PFSK-1 (cell line): ENCODE results near the gene POLR3G.

Experiments
- FOXP2 ChIP-seq: optimal IDR thresholded peaks from 2 replicates; pipeline ENCODE3; 2011; ENCODE audit warnings: borderline replicate concordance, control low read depth, inconsistent platforms; ENCODE audit not compliant: insufficient read depth; ENCODE audit errors: extremely low read length, extremely low read depth
- POLR2AphosphoS5 ChIP-seq: IDR thresholded peaks from 2 replicates; pipeline ENCODE4 v1.6.1; 2012; ENCODE audit warnings: low read depth, mild to moderate bottlenecking, control low read depth, low read length, moderate library complexity
- SIN3A ChIP-seq: IDR thresholded peaks from 2 replicates; pipeline ENCODE4 v1.6.1; 2012; ENCODE audit warnings: mild to moderate bottlenecking, low read length, moderate library complexity, borderline replicate concordance; ENCODE audit not compliant: insufficient read depth
- TAF1 ChIP-seq: IDR thresholded peaks from 2 replicates; pipeline ENCODE4 v1.6.1; 2012; ENCODE audit warnings: low read length, control low read depth, borderline replicate concordance; ENCODE audit not compliant: insufficient read depth
- TF ChIP-seq, protein P1 (sequence below), 2 experiments: IDR thresholded peaks; 2 replicates each; pipeline versions ENCODE4 v1.6.1 to v1.8.0; 2011 to 2012; ENCODE audit warnings: low read depth in 2 of 2, low read length in 2 of 2, control low read depth in 1 of 2, inconsistent platforms in 1 of 2, mild to moderate bottlenecking in 1 of 2, moderate library complexity in 1 of 2; ENCODE audit not compliant: insufficient read depth in 1 of 2

DNA sequence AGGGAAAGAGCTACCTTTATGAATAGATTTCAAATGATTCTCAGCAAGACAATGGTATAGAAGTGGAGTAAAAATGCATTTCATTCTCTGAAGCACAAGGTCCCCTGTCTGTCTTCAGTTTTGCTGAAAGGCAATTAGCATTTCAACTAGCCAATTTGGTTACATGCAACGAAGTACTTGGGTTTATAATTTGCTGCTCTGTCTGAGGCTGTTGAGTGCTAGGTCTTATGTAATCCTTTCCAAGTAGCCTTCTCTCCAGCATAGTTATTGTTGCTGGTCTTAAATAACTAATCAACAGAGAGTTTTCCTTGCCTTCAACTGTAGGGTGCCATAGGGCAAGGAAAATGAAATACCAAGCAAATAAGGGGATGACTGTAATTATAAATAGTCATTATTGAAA is 88.4 kb downstream of the POLR3G start:
- TF ChIP-seq FOXP2 (no peak), POLR2AphosphoS5 (no peak), TAF1 (no peak), SIN3A (no peak)
- TF ChIP-seq, protein P1, sequence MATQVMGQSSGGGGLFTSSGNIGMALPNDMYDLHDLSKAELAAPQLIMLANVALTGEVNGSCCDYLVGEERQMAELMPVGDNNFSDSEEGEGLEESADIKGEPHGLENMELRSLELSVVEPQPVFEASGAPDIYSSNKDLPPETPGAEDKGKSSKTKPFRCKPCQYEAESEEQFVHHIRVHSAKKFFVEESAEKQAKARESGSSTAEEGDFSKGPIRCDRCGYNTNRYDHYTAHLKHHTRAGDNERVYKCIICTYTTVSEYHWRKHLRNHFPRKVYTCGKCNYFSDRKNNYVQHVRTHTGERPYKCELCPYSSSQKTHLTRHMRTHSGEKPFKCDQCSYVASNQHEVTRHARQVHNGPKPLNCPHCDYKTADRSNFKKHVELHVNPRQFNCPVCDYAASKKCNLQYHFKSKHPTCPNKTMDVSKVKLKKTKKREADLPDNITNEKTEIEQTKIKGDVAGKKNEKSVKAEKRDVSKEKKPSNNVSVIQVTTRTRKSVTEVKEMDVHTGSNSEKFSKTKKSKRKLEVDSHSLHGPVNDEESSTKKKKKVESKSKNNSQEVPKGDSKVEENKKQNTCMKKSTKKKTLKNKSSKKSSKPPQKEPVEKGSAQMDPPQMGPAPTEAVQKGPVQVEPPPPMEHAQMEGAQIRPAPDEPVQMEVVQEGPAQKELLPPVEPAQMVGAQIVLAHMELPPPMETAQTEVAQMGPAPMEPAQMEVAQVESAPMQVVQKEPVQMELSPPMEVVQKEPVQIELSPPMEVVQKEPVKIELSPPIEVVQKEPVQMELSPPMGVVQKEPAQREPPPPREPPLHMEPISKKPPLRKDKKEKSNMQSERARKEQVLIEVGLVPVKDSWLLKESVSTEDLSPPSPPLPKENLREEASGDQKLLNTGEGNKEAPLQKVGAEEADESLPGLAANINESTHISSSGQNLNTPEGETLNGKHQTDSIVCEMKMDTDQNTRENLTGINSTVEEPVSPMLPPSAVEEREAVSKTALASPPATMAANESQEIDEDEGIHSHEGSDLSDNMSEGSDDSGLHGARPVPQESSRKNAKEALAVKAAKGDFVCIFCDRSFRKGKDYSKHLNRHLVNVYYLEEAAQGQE (IDR thresholded peaks at IDR 0.05; ENCODE audit: insufficient read depth in 1 of 2, low read depth in 2 of 2, low read length in 2 of 2) = no peak
